ENCODE measurements around the gene CEACAM7. TPM values are rescaled to one million over a fixed set of nuclear protein-coding genes. Genes with fewer than 3 reads are reported as not detected.

Gene CEACAM7
- total and polyA plus RNA-seq, 2 donors from 2014 or later: 0.16 TPM; not detected in 1

DNA sequence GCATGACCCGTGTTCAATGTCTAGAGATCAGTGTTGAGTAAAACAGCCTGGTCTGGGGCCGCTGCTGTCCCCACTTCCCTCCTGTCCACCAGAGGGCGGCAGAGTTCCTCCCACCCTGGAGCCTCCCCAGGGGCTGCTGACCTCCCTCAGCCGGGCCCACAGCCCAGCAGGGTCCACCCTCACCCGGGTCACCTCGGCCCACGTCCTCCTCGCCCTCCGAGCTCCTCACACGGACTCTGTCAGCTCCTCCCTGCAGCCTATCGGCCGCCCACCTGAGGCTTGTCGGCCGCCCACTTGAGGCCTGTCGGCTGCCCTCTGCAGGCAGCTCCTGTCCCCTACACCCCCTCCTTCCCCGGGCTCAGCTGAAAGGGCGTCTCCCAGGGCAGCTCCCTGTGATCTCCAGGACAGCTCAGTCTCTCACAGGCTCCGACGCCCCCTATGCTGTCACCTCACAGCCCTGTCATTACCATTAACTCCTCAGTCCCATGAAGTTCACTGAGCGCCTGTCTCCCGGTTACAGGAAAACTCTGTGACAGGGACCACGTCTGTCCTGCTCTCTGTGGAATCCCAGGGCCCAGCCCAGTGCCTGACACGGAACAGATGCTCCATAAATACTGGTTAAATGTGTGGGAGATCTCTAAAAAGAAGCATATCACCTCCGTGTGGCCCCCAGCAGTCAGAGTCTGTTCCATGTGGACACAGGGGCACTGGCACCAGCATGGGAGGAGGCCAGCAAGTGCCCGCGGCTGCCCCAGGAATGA is 18.9 kb upstream of the CEACAM7 start:
- H3K9me3 ChIP-seq (ENCODE audit: control insufficient read depth in 2 of 3, insufficient read depth in 1 of 3, low read length in 3 of 3): no peaks in the 10 kb centered on the region
- H3K4me3 ChIP-seq (ENCODE audit: low read length in 3 of 3): no peak overlapping the region
- H3K27ac ChIP-seq (ENCODE audit: low read depth in 2 of 2, low read length in 2 of 2): no peak overlapping the region
- TF ChIP-seq, protein P1, sequence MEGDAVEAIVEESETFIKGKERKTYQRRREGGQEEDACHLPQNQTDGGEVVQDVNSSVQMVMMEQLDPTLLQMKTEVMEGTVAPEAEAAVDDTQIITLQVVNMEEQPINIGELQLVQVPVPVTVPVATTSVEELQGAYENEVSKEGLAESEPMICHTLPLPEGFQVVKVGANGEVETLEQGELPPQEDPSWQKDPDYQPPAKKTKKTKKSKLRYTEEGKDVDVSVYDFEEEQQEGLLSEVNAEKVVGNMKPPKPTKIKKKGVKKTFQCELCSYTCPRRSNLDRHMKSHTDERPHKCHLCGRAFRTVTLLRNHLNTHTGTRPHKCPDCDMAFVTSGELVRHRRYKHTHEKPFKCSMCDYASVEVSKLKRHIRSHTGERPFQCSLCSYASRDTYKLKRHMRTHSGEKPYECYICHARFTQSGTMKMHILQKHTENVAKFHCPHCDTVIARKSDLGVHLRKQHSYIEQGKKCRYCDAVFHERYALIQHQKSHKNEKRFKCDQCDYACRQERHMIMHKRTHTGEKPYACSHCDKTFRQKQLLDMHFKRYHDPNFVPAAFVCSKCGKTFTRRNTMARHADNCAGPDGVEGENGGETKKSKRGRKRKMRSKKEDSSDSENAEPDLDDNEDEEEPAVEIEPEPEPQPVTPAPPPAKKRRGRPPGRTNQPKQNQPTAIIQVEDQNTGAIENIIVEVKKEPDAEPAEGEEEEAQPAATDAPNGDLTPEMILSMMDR (IDR thresholded peaks at IDR 0.05; ENCODE audit: borderline replicate concordance, extremely low read depth, insufficient read depth): no peak
- no peaks in the 10 kb centered on the region for H3K27me3 ChIP-seq (ENCODE audit: control insufficient read depth, insufficient read depth, low read length)
- intact Hi-C loops (cut with DNase I): no loop called here
- DNase-seq (peak in 3 of 5 donors; percentile 5 to 15 (median 14)), FAIRE-seq (no peak)
- H3K36me3 ChIP-seq (ENCODE audit: control insufficient read depth in 2 of 3, insufficient read depth in 3 of 3, low read length in 3 of 3): no peaks in the 10 kb centered on the region
- no peak overlapping the region for H3K9ac ChIP-seq (ENCODE audit: low read length in 3 of 3)
- no peaks in the 10 kb centered on the region for H3K4me1 ChIP-seq (ENCODE audit: control insufficient read depth in 2 of 3, insufficient read depth in 2 of 3, low read depth in 1 of 3, low read length in 3 of 3)

DNA sequence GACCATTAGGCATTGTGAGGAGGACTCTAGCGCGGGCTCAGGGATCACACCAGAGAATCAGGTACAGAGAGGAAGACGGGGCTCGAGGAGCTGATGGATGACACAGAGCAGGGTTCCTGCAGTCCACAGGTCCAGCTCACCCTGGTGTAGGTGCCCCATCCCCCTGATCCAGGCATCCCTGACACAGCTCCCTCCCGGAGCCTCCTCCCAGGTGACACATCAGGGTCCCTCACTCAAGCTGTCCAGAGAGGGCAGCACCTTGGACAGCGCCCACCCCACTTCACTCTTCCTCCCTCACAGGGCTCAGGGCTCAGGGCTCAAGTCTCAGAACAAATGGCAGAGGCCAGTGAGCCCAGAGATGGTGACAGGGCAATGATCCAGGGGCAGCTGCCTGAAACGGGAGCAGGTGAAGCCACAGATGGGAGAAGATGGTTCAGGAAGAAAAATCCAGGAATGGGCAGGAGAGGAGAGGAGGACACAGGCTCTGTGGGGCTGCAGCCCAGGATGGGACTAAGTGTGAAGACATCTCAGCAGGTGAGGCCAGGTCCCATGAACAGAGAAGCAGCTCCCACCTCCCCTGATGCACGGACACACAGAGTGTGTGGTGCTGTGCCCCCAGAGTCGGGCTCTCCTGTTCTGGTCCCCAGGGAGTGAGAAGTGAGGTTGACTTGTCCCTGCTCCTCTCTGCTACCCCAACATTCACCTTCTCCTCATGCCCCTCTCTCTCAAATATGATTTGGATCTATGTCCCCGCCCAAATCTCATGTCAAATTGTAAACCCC is 17.5 kb upstream of the CEACAM7 start:
- DNase-seq (peak in 4 of 5 donors; percentile 43 to 67 (median 55)), FAIRE-seq (no peak)
- Histone ChIP-seq H3K36me3 (ENCODE audit: control insufficient read depth in 2 of 3, insufficient read depth in 3 of 3, low read length in 3 of 3) (no peaks in the 10 kb centered on the region), H3K4me3 (ENCODE audit: low read length in 3 of 3) (no peak overlapping the region), H3K9ac (ENCODE audit: low read length in 3 of 3) (no peak overlapping the region), H3K9me3 (ENCODE audit: control insufficient read depth in 2 of 3, insufficient read depth in 1 of 3, low read length in 3 of 3) (no peaks in the 10 kb centered on the region), H3K27me3 (ENCODE audit: control insufficient read depth, insufficient read depth, low read length) (no peaks in the 10 kb centered on the region), H3K27ac (ENCODE audit: low read depth in 2 of 2, low read length in 2 of 2) (no peak overlapping the region), H3K4me1 (ENCODE audit: control insufficient read depth in 2 of 3, insufficient read depth in 2 of 3, low read depth in 1 of 3, low read length in 3 of 3) (no peaks in the 10 kb centered on the region)
- intact Hi-C loops (cut with DNase I): no loop called here
- TF ChIP-seq, protein P1 (IDR thresholded peaks at IDR 0.05; ENCODE audit: borderline replicate concordance, extremely low read depth, insufficient read depth): no peak

DNA sequence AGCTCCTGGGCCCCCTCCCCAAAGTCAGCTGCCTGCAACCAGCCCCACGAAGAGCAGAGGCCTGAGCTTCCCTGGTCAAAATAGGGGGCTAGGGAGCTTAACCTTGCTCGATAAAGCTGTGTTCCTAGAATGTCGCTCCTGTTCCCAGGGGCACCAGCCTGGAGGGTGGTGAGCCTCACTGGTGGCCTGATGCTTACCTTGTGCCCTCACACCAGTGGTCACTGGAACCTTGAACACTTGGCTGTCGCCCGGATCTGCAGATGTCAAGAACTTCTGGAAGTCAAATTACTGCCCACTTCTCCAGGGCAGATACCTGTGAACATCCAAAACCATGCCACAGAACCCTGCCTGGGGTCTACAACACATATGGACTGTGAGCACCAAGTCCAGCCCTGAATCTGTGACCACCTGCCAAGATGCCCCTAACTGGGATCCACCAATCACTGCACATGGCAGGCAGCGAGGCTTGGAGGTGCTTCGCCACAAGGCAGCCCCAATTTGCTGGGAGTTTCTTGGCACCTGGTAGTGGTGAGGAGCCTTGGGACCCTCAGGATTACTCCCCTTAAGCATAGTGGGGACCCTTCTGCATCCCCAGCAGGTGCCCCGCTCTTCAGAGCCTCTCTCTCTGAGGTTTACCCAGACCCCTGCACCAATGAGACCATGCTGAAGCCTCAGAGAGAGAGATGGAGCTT is 15.7 kb upstream of the CEACAM7 start:
- H3K4me1 ChIP-seq (ENCODE audit: control insufficient read depth in 2 of 3, insufficient read depth in 2 of 3, low read depth in 1 of 3, low read length in 3 of 3): no peaks in the 10 kb centered on the region
- no peaks in the 10 kb centered on the region for H3K9me3 ChIP-seq (ENCODE audit: control insufficient read depth in 2 of 3, insufficient read depth in 1 of 3, low read length in 3 of 3)
- intact Hi-C loops (cut with DNase I): no loop called here
- no peak overlapping the region for H3K27ac ChIP-seq (ENCODE audit: low read depth in 2 of 2, low read length in 2 of 2)
- FAIRE-seq: no peak
- TF ChIP-seq, protein P1 (IDR thresholded peaks at IDR 0.05; ENCODE audit: borderline replicate concordance, extremely low read depth, insufficient read depth): no peak
- H3K4me3 ChIP-seq (ENCODE audit: low read length in 3 of 3): no peak overlapping the region
- no peaks in the 10 kb centered on the region for H3K36me3 ChIP-seq (ENCODE audit: control insufficient read depth in 2 of 3, insufficient read depth in 3 of 3, low read length in 3 of 3)
- DNase-seq: no peak
- no peaks in the 10 kb centered on the region for H3K27me3 ChIP-seq (ENCODE audit: control insufficient read depth, insufficient read depth, low read length)
- no peak overlapping the region for H3K9ac ChIP-seq (ENCODE audit: low read length in 3 of 3)
